Measurements from ENCODE around the gene SERPINA6.
"Not testable (repeated sequence)": the region's sequence is repeated elsewhere in the genome, so short reads cannot be mapped to it uniquely, and the experiment has no call there.

The SERPINA6 gene

DNA sequence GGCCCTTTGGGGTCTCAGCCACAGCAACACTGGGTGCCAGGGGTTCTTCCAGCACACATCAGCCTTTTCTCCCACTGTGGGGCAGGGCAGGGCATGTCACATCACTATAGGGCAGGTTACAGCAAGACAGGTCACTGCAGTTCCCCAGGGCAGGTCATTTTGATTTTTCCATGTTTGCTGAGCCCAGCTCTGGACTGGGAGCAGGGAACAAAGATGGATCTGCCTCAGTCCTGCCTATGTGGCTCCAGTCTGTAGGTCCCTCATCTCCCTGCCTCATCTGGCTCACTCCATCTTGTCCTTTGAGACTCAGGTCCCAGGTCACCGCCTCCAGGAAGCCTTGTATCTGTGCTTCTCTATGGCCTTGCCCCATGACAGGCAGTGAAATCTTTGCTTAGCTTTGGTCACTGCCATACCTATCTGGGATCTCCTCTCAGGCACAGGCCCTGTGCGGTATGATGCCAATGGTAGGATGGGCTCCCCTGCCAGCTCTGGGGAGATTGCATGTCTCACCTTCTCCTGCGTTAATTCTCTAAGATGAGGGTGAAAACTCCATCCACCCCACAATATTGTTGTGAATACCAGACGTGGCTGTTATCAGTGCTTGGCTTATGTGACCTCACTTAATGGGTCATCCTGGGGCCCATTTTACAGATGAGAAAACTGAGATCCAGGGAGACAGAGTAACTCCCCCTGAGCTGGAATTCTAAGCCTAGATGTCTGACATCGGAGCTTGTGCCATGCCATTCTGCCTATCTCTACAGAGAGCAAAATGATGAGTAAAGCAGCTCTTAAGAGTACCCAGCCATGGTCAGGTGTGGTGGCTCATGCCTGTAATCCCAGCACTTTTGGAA, 1.5 kb downstream of the SERPINA6 start:
- DNase-seq (ENCODE audit: low spot score) = no peak

DNA sequence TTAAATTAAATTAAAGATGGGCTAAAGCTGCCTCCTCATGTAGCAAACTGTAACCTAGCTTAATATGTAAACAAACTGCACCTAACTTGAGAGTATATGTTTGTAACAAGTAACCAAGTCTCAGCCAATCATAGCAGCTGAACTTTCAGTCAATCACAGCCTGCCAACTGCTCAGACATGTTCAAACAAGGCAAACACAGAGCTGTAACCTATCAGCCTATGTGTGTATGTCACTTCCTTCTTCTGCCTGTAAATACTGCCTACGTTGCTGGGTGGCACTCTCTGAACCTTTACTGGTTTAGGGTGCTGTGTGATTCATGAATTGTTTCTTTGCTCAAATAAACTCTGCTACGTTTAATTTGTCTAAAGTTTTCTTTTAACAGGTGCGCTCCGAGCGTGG, 2.9 kb downstream of the SERPINA6 start:
- no peak for DNase-seq (ENCODE audit: low spot score)

GRCh38 chr14:94317259-94317658, 5.9 kb downstream of the SERPINA6 start:
- no peak for DNase-seq (ENCODE audit: low spot score)

- DNase-seq (ENCODE audit: low spot score) = no peak
Observed at GRCh38 chr14:94316692-94317091, 6.4 kb downstream of the SERPINA6 start.

DNA sequence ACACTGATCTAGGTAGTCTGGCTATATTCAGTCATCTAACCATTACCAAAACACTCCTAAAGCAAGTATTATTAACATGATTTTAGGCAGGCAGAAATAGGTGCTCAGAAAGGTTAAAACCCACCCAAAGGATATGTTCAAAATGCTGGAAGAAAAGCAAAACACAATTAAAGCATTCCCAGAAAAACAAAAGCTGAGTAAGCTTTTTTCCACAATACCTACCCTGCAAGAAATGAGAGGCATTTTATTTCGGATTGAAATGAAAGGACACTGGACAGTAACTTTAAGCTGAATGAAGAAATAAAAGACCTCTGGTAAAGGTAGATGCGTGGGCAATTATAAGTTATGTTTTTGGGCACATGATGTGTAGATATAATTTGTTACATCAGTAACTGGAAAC, 8.2 kb downstream of the SERPINA6 start:
- no peak for DNase-seq (ENCODE audit: low spot score)

- no peak for DNase-seq (ENCODE audit: low spot score)
Observed at GRCh38 chr14:94313991-94314655, 9.0 kb downstream of the SERPINA6 start.

GRCh38 chr14:94312481-94313246, 10.5 kb downstream of the SERPINA6 start:
- no peak for DNase-seq (ENCODE audit: low spot score)

DNA sequence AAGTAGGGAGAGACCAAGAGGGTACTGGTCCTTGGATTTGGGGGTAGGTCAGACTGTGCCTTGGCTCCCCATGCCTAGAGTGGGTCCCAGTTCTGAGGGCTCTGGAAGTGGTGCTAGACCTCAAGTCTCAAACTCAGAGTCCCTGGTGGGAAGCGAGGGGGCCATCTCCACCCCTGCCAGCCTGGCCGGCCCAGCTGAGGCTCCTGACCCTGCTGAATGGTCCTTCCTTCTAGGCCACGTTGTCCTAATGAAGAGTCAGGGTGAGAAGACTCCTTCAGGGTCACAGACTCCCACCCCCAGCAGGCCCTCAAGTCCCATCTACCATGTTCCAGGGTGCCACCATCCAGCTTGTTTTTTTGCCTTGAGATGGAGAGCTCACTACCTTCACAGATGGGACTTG, 12.9 kb downstream of the SERPINA6 start:
- DNase-seq (ENCODE audit: low spot score) = no peak

- no peak for DNase-seq (ENCODE audit: low spot score)
Observed at GRCh38 chr14:94309721-94310120, 13.4 kb downstream of the SERPINA6 start.

GRCh38 chr14:94307410-94307992, 15.6 kb downstream of the SERPINA6 start:
- no peak for DNase-seq (ENCODE audit: low spot score)

GRCh38 chr14:94306047-94306978, 16.8 kb downstream of the SERPINA6 start:
- no peak for DNase-seq (ENCODE audit: low spot score)

DNA sequence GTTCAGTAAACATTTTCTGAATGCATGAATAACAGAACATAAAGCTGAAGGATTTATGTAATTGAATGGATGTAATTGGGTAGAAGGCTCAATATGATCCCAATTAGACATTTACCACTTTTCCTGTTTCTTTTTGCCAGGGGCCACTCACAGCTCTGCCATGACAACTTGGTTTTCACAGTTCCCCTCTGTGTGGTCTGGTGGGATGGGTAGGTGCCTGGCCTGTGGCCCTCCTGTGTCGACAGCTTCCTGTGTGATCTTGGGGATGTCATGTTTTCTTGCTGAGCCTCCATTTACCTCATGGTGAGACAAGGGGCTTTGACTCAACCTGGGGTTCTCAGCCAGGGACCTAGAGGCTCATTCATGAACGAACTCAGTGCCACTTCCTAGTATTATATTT, 17.5 kb downstream of the SERPINA6 start:
- no peak for DNase-seq (ENCODE audit: low spot score)

DNA sequence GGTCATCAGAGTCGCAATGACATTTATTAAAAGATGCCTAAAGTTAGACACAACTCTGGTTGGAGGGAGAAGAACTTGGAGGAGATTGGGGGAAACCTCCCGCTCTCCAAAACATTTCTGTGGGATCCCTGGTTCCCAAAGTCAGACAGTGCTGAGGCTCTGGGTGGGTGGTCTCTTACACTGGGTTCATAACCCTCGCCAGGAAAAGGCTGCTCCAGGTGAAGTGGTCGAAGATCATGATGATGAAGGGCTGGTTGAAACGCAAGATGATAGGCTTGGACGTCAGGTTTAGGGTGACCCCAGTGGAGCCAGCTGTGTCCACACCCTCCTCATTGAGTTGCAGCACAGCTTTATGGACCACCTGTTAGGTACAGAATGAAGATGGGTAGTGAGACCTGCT, 18.9 kb downstream of the SERPINA6 start:
- DNase-seq (ENCODE audit: low spot score) = no peak

- no peak for DNase-seq (ENCODE audit: low spot score)
Observed at GRCh38 chr14:94303111-94303510, 20.0 kb downstream of the SERPINA6 start.

DNA sequence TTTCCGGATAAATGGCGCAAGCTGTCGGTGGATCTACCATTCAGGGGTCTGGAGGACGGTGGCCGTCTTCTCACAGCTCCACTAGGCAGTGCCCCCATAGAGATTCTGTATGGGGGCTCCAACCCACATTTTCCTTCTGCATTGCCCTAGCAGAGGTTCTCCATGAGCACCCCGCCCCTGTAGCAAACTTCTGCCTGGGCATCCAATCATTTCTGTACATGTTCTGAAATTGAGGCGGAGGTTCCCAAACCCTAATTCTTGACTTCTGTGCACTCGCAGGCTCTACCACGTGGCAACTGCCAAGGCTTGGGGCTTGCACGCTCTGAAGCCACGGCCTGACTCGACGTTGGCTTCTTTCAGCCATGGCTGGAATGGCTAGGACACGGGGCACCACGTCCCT, 25.0 kb downstream of the SERPINA6 start:
- no peak for DNase-seq (ENCODE audit: low spot score)

GRCh38 chr14:94296181-94296545, 27.0 kb downstream of the SERPINA6 start:
- not testable (repeated sequence) for DNase-seq (ENCODE audit: low spot score)

GRCh38 chr14:94295360-94296180, 27.6 kb downstream of the SERPINA6 start:
- no peak for DNase-seq (ENCODE audit: low spot score)

DNA sequence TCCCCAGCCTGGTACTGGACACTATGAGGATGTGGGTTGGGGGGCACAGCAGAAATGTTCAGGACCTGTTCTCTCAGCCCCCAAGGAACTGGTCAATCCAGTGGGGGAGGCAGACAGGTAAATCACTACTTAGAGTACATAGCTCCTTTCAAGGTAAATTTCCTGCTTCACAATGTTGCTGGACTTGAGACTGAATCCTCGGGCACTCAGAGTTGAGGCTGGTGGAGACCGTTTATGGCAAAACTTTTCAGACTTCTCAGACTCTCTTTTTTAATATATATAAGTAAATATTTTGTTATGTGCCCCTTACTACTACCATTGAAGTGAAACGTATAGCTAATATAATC, 29.6 kb downstream of the SERPINA6 start:
- DNase-seq (ENCODE audit: low spot score) = no peak

DNA sequence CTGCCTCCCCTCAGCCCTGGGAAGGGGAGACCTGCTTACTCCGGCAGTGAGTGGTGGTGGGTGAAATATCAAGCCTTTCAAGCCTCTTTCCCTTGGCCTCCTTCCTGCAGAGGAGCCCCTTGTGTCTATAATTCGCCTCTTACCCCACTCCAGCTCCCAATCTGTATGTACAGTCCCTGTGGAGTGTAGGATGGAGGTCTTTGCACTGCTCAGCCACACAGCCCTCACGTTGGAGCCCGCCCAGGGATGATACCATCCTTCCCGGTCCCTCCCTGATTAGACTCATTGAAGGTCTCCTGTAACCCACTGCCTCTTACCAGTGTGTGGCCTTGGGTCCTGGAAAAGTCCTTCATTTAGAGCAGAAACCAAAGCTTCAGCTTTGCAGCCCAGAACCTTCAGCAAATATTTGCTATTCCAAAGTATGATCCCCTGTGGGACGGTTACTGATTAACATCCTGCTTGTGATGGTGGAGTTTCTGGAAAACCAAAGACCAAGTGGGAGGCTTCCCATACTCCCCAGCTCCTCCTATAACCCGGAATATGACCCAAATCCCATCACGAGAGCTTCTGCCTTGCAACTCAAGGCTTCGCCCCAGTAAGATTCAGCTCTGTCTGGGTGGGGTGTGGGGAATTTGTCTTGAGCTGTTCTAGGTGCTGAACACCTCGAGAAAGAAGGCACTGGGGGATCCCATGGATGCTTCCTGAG, 30.1 kb downstream of the SERPINA6 start, which contains the start of gene SERPINA10:
TSS of gene SERPINA10 (minus strand) at position 397 of the 706 bp plus-strand sequence. CDS start 2,675 bp downstream, outside the sequence.
- no peak for DNase-seq (ENCODE audit: low spot score)

- no peak for DNase-seq (ENCODE audit: low spot score)
Observed at GRCh38 chr14:94292526-94292871, 30.6 kb downstream of the SERPINA6 start.
